Measurements from ENCODE around the gene VENTX.

DNA sequence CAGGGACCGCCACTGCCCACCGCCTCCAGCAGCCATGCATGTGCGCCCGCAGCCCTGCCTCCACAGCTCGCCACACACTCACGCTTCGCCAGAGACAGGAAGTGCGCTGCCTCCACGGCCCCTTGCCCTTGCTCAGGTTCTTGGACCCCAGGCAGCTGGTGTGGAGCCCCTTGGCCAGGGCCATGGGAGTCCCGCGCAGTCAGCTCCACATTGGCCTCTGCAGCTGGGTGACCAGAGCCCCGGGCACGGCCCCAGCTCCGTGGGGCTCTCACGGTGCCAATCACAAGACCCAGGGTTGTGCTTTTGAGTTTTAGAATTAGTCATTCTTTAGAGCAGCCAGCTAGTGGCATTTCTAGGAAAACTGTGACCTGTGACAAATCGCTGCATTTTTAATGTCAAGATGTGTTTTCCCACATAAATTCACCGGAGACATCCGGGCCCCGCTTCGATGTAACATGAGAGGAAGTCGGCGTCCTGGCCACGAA lies 11.9 kb upstream of the VENTX start:
- TF ChIP-seq, protein P1, sequence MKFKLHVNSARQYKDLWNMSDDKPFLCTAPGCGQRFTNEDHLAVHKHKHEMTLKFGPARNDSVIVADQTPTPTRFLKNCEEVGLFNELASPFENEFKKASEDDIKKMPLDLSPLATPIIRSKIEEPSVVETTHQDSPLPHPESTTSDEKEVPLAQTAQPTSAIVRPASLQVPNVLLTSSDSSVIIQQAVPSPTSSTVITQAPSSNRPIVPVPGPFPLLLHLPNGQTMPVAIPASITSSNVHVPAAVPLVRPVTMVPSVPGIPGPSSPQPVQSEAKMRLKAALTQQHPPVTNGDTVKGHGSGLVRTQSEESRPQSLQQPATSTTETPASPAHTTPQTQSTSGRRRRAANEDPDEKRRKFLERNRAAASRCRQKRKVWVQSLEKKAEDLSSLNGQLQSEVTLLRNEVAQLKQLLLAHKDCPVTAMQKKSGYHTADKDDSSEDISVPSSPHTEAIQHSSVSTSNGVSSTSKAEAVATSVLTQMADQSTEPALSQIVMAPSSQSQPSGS (tag by site-specific recombination; IDR thresholded peaks at IDR 0.05; ENCODE audit: low read depth): no peak
- TF ChIP-seq, protein P2, sequence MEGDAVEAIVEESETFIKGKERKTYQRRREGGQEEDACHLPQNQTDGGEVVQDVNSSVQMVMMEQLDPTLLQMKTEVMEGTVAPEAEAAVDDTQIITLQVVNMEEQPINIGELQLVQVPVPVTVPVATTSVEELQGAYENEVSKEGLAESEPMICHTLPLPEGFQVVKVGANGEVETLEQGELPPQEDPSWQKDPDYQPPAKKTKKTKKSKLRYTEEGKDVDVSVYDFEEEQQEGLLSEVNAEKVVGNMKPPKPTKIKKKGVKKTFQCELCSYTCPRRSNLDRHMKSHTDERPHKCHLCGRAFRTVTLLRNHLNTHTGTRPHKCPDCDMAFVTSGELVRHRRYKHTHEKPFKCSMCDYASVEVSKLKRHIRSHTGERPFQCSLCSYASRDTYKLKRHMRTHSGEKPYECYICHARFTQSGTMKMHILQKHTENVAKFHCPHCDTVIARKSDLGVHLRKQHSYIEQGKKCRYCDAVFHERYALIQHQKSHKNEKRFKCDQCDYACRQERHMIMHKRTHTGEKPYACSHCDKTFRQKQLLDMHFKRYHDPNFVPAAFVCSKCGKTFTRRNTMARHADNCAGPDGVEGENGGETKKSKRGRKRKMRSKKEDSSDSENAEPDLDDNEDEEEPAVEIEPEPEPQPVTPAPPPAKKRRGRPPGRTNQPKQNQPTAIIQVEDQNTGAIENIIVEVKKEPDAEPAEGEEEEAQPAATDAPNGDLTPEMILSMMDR (tag by site-specific recombination; IDR thresholded peaks at IDR 0.05): no peak
- TF ChIP-seq, protein P3, sequence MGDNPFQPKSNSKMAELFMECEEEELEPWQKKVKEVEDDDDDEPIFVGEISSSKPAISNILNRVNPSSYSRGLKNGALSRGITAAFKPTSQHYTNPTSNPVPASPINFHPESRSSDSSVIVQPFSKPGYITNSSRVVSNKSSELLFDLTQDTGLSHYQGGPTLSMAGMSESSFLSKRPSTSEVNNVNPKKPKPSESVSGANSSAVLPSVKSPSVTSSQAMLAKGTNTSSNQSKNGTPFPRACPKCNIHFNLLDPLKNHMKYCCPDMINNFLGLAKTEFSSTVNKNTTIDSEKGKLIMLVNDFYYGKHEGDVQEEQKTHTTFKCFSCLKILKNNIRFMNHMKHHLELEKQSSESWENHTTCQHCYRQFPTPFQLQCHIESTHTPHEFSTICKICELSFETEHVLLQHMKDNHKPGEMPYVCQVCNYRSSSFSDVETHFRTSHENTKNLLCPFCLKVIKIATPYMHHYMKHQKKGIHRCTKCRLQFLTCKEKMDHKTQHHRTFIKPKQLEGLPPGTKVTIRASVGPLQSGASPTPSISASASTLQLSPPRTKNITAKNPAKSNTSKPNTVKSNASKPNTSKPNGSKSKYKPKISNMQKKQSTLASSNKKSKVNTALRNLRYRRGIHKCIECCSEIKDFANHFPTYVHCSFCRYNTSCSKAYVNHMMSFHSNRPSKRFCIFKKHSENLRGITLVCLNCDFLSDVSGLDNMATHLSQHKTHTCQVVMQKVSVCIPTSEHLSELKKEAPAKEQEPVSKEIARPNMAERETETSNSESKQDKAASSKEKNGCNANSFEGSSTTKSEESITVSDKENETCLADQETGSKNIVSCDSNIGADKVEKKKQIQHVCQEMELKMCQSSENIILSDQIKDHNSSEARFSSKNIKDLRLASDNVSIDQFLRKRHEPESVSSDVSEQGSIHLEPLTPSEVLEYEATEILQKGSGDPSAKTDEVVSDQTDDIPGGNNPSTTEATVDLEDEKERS (tag by site-specific recombination; IDR thresholded peaks at IDR 0.05): no peak
- TF ChIP-seq TRIM28 (IDR thresholded peaks at IDR 0.05; ENCODE audit: borderline replicate concordance, low read length) (no peak), ZNF174 (tag by site-specific recombination; IDR thresholded peaks at IDR 0.05) (no peak), ZXDB (tag by site-specific recombination; IDR thresholded peaks at IDR 0.05) (no peak)
- TF ChIP-seq, protein P4, sequence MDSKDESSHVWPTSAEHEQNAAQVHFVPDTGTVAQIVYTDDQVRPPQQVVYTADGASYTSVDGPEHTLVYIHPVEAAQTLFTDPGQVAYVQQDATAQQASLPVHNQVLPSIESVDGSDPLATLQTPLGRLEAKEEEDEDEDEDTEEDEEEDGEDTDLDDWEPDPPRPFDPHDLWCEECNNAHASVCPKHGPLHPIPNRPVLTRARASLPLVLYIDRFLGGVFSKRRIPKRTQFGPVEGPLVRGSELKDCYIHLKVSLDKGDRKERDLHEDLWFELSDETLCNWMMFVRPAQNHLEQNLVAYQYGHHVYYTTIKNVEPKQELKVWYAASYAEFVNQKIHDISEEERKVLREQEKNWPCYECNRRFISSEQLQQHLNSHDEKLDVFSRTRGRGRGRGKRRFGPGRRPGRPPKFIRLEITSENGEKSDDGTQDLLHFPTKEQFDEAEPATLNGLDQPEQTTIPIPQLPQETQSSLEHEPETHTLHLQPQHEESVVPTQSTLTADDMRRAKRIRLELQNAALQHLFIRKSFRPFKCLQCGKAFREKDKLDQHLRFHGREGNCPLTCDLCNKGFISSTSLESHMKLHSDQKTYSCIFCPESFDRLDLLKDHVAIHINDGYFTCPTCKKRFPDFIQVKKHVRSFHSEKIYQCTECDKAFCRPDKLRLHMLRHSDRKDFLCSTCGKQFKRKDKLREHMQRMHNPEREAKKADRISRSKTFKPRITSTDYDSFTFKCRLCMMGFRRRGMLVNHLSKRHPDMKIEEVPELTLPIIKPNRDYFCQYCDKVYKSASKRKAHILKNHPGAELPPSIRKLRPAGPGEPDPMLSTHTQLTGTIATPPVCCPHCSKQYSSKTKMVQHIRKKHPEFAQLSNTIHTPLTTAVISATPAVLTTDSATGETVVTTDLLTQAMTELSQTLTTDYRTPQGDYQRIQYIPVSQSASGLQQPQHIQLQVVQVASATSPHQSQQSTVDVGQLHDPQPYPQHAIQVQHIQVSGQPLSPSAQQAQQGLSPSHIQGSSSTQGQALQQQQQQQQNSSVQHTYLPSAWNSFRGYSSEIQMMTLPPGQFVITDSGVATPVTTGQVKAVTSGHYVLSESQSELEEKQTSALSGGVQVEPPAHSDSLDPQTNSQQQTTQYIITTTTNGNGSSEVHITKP (tag by site-specific recombination; IDR thresholded peaks at IDR 0.05): no peak
- TF ChIP-seq, protein P5, sequence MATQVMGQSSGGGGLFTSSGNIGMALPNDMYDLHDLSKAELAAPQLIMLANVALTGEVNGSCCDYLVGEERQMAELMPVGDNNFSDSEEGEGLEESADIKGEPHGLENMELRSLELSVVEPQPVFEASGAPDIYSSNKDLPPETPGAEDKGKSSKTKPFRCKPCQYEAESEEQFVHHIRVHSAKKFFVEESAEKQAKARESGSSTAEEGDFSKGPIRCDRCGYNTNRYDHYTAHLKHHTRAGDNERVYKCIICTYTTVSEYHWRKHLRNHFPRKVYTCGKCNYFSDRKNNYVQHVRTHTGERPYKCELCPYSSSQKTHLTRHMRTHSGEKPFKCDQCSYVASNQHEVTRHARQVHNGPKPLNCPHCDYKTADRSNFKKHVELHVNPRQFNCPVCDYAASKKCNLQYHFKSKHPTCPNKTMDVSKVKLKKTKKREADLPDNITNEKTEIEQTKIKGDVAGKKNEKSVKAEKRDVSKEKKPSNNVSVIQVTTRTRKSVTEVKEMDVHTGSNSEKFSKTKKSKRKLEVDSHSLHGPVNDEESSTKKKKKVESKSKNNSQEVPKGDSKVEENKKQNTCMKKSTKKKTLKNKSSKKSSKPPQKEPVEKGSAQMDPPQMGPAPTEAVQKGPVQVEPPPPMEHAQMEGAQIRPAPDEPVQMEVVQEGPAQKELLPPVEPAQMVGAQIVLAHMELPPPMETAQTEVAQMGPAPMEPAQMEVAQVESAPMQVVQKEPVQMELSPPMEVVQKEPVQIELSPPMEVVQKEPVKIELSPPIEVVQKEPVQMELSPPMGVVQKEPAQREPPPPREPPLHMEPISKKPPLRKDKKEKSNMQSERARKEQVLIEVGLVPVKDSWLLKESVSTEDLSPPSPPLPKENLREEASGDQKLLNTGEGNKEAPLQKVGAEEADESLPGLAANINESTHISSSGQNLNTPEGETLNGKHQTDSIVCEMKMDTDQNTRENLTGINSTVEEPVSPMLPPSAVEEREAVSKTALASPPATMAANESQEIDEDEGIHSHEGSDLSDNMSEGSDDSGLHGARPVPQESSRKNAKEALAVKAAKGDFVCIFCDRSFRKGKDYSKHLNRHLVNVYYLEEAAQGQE (tag by site-specific recombination; IDR thresholded peaks at IDR 0.05): no peak
